22Rv1 (cell line): ENCODE data around the gene NTN1.

Experiments
- CTCF ChIP-seq: fragments of 450-650 bp; IDR thresholded peaks from 2 replicates; pipeline ENCODE4 v1.5.1; 2017; ENCODE audit warnings: mild to moderate bottlenecking
- ZFX ChIP-seq: fragments of 450-650 bp; IDR thresholded peaks from 2 replicates; pipeline ENCODE4 v1.6.1; 2017; ENCODE audit warnings: antibody characterized with exemption, borderline replicate concordance

- TF ChIP-seq CTCF (no peak), ZFX (no peak)
These were observed 249.6 kb downstream of the NTN1 start for GRCh38 chr17:9270921-9271320.
